NCI-H2081 treated with DMSO at 0.1 percent for 48 hours (cell line): ENCODE measurements around the gene TSSK2.
"Not testable (repeated sequence)": the region's sequence is repeated elsewhere in the genome, so short reads cannot be mapped to it uniquely, and the experiment has no call there.

Experiments used
- DNase-seq: peaks from one replicate; lab custom pipeline; 2025; lab: John Stamatoyannopoulos, UW

TSSK2 gene

DNA sequence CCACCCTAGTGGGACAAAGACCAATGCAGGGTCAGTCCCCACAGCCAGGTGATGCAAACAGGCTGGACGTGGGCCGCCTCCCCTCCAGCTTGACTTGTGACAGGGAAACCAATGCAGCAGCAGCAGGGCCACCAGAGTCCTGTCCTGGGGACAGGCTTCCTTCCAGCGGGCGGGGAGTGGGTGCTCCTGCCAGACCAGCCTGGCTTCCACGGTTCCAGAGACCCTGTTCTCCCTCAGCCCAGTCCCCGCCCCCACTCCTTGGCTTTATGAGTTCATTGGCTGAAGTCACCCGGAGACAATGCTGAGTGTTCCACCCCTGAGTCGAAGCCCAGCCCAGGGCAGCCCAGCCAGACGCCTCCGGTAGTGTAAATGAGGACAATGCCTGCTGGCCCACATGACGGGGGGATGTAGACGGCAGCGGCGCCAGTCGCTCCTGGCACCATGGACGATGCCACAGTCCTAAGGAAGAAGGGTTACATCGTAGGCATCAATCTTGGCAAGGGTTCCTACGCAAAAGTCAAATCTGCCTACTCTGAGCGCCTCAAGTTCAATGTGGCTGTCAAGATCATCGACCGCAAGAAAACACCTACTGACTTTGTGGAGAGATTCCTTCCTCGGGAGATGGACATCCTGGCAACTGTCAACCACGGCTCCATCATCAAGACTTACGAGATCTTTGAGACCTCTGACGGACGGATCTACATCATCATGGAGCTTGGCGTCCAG lies at the start of gene TSSK2:
TSS of gene TSSK2 (plus strand) at position 350 of the 726 bp plus-strand sequence. CDS start at position 442, 92 bp downstream.
- DNase-seq, result no peak

DNA sequence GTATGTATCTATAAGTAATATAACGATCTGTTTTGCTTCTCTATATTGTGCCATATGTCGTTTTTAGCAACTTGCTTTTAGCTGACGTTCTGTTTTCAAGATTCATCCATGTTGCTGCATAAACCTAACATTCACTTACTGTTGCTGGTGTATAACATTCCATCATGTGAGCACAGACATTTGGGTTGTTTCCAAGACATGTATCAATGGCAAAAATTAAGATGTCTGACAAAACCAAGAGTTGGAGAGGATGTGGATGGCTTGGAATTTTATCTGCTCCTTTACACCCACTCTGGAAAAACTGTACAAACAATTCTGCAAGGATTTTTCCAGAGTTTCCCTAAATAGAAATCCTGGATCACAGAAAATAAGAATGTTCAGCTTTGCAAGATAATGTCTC lies 49.8 kb upstream of the TSSK2 start:
- no peak for DNase-seq

DNA sequence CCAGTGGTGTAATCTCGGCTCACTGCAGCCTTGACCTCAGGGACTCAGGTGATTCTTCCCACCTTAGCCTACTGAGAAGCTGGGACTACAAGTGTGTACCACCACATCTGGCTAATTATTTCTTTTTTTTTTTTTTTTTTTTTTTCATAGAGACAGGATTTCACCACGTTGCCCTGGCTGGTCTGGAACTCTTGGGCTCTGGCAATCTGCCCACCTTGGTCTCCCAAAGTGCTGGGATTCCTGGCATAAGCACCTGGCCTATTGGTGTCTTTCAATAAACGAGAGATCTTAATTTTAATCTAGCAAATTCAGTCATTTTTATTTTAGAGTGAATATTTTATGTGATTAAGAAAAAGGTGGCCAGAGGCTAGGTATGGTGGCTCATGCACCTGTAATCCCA lies 49.0 kb upstream of the TSSK2 start:
- no peak for DNase-seq

DNA sequence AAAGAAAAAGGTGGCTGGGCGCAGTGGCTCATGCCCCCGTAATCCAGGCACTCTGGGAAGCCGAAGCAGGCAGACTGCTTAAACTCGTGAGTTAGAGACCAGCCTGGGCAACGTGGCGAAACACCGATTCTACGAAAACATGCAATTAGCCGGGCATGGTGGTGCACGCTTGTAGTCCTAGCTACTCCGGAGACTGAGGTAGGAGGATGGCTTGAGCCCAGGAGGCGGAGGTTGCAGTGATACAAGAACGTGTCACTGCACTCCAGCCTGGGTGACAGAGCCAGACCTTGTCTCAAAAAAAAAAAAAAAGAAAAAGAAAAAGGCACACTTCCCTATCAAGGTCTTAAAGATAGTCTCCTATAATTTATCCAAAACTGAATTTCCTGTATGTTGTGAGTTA lies 48.3 kb upstream of the TSSK2 start:
- DNase-seq, result no peak

DNA sequence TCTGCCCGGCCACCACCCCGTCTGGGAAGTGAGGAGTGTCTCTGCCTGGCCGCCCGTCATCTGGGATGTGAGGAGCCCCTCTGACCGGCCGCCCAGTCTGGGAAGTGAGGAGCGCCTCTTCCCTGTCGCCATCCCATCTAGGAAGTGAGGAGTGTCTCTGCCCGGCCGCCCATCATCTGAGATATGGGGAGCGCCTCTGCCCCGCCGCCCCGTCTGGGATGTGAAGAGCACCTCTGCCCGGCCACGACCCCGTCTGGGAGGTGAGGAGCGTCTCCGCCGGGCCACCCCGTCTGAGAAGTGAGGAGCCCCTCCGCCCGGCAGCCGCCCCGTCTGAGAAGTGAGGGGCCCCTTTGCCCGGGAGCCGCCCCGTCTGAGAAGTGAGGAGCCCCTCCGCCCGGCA lies 47.0 kb upstream of the TSSK2 start:
- not testable (repeated sequence) for DNase-seq

DNA sequence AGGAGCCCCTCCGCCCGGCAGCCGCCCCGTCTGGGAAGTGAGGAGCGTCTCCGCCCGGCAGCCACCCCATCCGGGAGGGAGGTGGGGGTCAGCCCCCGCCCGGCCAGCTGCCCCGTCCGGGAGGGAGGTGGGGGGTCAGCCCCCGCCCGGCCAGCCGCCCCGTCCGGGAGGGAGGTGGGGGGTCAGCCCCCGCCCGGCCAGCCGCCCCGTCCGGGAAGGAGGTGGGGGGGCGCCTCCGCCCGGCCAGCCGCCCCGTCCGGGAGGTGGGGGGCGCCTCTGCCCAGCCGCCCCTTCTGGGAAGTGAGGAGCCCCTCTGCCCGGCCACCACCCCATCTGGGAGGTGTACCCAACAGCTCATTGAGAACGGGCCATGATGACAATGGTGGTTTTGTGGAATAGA lies 46.5 kb upstream of the TSSK2 start:
- DNase-seq, result not testable (repeated sequence)

DNA sequence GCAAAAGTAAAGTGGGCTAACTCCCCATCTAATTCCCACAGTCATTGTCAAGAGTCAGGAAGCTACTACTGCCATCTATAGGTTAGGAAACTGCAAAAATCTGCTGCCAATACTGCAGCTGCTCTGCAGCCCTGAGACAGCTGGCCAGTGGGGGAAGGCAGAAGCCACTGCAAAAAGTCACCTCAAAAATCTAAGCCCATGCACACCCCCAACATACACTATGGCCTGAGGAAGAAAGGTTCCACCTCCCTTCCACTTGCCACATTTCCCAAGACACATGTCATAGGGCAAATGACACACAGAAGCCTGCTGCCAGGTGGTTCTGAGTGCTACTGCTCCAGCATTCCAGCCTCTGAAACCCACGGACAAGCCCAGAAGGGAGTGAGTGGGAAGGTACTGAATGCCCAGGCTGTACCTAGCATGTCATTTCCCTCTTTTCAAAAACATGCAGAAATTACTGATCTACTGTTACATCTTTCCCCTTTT lies 45.8 kb upstream of the TSSK2 start:
- DNase-seq, result no peak

DNA sequence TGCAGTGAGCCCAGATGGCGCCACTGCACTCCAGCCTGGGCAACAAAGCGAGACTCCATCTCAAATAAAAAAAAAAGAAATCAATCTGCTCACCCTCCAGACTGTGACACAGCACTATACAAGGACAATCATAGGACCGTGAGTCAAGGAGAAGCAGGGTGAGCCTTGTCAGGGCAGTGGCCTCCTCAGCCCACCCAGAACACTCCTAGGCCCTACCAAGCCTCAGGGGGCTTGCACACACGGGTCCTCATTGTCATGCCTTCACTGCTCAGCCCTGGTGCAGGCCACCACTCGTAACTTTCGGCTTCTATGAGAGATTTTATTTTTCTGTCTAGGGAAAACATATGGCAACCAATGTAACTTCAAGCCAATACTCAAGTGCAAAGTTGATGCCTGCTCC lies 44.7 kb upstream of the TSSK2 start:
- no peak for DNase-seq

DNA sequence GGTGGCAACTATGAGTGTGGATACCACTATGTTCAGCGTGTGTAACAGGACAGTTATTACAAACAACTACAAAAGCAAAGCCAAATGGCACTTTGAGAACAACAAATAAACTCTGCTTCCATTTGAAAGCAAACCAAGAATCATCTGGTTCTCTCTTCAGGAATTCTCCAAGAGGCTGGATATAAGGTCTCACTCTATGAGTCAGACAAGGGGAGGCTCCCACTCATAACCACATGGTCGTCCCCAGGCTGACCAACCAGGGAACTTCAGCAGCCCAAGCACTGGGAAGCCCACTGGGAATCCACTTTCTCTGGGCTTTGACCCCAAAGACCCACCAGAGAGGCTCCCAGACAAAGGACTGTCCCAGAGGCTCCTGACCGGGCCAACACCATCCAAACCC lies 44.2 kb upstream of the TSSK2 start:
- DNase-seq, result no peak

DNA sequence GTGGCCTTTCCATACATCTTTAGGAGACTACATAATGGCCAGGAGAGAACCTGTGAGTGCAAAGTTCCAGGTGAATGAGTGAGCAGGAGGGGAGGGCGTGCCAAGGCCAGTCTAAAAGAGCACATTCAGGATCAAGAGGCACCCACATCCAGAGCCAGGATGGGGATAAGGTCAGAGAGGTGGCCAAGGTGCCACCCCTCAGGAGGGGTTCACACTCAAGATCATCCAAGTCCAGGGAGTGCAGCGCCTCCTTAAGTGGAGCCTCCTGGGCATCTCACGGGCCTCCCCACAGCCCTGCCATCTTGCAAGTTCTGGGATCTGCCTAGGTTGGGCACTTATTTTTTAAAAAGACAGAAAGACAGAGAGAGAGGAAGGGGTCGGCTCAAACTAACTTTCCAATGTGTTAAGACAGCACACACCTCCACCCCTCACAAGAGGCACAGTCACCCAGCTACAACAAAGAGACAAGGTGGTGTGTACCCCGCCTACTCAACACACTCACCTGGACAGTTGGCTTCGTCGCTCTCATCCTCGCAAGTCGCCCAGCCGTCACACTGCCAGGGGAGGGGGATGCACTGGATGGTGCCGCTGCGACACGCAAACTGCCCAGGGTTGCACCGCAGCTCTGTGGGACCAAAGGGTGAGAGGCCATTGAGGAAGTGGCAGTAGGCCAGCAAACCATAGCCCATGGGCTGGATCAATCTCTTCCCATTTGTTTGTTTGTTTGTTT lies 42.1 kb upstream of the TSSK2 start:
- DNase-seq, result no peak

DNA sequence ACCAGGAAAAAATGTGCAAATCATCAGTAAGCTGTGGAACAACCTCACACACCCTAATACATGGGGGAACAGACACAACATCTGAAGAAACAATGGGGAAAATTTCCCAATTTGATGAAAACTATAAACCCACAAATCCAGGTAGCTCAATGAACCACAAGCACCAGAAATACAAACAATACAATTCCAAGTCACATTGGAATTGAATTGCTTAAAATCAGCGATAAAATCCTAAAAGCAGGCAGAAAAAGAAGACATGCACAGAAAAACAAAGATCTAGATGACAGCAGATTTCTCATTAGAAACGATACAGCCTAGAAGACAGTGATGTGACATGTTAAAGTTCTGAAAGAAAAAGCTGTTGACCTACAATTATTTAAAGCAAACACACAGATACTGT lies 40.9 kb upstream of the TSSK2 start:
- no peak for DNase-seq

DNA sequence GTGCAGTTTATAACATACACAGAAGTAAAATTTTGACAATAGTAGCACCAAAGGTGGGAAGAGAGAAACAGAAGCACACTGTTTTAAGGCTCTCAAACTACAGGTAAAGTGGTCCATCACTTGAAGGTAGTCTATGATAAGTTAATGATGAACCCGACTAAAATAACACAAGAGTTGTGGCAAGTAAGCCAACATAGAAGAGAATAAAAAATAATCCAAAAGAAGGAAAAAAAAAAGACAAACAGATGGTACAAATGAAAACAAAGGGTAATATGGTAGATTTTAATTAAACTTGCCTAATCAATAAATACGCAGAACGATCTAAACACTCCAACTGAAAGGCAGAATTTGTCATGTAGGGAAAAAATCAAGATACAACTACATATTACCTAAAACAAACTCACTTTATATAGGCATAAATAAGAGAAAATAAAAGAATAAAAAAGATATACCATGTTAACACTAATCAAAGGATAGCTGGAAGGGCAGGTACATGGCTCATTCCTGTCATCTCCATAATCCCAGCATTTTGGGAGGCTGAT lies 40.5 kb upstream of the TSSK2 start:
- DNase-seq, result no peak

DNA sequence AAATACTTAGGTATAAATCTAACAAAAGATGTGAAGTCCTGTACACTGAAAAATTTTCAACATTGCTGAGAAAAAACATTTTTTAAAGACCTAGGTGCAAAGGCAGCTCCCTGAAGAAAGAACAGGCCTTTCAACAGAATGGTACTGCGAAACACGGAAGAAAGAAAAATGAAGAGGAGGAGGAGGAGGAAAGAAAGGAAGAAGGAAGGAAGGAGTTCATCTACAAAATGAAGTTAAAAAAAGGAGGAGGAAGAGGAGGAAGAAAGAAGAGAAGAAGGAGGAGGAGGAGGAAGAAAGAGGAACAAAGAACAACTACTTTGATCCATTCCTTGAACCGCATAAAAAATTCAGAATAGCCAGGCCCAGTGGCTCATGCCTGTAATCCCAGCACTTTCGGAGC lies 38.4 kb upstream of the TSSK2 start:
- no peak for DNase-seq

DNA sequence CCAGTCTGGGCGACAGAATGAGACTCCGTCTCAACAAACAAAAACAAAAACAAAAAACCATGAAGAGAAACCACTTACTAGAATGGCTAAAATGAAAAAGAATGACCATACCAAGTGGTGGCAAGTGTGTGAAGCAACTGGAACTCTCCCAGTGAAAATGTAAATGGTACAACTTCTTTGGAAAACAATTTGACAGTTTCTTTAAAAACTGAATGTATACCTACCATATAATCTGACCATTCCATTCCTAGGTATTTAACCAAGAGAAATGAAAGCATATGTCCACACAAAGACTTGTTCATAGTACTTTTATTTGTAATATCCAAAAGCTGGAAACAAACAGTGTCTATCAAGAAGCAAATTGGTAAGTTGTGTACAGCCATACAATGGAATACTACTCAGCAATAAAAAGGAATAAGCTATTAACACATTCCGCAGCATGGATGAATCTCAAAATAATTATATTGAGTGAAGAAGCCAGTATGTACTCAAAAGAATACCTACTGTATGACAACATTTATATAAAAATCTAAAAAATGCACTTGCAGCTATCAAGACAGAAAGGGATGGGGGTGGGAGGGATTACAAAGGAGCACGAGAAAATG lies 36.6 kb upstream of the TSSK2 start:
- DNase-seq, result no peak

DNA sequence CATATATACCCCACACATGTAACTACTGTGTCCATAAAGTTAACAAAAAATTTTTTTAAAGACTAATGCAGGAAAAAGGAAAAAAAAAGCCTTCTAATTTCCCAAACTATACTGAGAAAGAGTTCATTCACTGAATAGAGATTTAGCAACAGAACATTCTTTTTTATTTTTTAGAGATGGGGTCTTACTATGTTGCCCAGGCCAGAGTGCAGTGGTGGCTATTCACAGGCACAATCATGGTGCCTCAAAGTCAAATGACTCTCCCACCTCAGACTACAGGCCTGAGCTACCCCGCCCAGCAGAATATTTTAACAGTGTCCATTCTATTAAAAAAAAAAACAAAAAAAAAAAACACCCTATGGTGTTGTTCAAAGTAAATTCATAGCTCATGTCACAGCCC lies 34.6 kb upstream of the TSSK2 start:
- no peak for DNase-seq

DNA sequence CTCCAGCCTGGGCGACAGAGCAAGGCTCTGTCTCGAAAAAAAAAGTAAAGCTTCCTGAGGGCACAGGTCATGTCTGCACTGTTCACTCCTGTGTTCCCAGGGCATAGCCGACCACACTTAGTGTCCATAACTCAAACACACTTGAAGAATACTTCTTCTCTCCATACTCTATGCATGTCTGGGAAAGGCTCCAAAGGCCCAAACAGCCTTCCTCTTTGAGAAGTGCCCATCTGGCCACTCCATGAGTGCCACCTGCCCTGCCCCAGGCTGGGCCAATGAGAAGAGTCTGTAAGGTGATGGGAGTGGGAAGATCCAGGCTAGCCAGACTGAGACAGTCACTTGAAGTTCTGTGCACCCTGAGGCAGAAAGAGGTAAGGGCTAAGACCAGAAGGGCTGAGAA lies 33.6 kb upstream of the TSSK2 start:
- no peak for DNase-seq

DNA sequence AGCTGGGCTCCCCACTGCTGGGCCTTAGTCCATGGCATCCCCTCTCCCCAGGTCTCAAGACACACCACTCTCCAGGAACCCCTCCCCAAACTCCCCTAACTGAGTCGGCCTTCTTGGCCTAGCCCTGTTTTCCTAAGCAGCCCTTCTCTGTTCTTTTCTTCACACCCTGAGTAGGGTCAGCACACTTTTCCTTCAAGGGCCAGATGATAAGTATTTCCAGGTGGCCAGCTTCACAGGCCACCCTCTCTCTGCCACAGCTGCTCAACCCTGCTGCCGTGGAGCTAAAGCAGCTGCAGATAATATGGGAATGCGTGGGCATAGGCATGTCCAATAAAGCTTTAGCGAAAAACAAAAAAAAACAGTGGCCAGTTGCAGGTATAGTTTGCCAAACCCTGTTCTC lies 33.0 kb upstream of the TSSK2 start:
- DNase-seq, result no peak

DNA sequence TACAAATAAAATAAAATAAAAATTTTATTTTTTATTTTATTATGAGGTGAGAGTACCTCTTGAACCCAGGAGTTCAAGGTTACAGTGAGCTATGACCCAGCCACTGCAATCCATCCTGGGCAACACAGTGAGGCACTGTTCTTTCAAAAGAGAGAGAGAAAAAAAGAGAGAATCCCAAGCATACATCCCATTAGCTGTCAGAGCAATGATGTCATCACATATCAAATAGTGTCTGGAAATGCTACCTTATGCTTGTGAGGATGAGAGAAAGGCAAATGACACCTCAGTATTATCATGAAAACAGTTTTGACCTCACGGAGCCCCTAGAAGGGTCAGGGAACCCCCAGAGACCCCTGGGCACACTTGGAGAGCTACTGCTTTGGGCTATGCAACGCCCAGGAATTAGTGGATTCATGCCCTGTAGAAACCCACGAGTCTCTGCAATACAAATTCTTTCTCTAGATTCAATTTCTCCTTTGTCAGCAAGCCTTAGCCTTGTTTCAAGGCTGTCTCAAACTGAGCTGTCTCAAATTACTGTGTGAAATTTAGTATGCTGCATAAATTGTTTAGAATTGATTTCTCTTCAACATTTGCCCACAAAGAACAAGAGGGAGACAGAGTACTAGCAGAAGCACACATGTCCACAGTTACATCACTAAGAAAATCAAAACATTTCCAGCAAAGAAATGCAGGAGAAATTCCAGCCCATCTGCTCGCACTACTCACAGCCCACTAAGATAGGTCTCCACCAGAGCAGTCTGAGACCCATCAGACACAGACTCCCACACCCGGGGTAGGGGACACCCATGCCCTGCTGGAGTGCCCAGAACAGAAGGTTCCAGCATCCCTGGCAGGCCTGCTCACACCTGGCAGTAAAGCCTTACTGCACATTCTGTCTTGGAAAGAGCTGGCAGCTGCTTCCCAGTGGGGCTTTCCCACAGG lies 27.0 kb upstream of the TSSK2 start:
- no peak for DNase-seq

DNA sequence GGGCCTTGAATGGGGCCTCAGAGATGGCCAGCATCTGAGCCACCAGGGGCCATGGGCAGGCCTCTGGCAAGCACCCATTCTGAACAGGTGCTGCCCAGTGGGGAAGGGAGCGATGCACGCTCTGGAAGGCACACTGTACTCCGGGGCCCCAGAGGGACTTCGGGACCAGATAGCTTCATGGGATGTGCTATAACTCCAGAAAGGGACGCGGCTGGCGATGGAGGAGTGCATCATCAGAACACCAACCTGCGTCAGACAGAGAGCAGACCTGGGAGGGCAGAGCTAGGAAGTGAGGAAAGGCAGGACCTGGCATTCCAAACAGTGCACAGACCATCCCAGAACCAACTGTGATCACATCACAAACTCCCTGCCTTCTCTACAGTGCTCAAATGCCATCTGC lies 25.7 kb upstream of the TSSK2 start:
- no peak for DNase-seq

DNA sequence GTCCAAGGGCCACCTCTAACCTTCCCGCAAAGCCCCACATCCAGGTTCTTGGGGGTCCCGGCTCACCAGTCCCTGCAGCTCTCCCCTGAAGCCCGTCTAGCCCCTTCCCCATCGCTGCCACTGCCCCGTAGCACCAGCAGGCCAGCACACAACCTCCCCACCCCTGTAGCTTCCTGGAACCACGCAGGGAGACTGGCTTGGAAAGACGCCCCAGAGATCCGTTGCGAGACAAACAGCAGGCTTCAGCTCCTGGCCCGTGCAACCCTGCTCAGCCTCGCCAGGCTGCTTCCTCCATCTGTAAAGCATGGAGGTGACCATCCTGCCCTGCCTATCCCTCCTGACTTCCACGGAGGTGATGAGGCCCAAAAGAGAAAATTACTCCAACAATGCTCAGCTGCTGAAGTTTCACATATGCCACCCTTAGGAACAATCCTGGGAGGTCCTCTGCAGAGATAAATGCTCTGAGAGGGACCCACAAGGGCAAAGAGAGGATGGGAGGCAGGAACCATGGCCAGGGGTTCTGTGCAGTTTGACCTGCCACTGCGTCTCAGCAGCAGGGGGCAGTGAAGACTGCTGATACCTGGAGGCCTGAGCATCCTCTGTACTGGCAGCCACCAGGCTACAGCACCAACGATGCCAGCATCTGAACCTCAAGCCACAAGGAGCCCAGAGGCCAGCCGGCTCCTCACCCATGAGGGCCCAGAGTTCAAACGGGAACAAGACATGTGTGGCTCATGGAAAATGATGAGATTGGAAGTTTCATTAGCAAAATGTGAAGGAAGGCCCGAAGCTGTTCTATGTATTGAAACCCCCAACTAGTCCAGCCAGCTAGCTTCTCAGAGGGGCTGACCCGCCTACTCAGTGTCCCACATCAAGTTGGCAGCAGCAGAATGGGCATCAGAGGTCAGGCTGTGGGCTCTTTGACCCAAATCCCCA lies 25.0 kb upstream of the TSSK2 start:
- no peak for DNase-seq
